Middle frontal gyrus (tissue), 1 donor: ENCODE measurements around the gene SLC31A2.
"Not testable (repeated sequence)": the region's sequence is repeated elsewhere in the genome, so short reads cannot be mapped to it uniquely, and the experiment has no call there.

Experiments used
- DNase-seq: peaks from one replicate; pipeline ENCODE4 v3.0.0-alpha.2; 2015; ENCODE audit warnings: low spot score; ENCODE audit errors: extremely low spot score

Gene SLC31A2, protein sequence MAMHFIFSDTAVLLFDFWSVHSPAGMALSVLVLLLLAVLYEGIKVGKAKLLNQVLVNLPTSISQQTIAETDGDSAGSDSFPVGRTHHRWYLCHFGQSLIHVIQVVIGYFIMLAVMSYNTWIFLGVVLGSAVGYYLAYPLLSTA

DNA sequence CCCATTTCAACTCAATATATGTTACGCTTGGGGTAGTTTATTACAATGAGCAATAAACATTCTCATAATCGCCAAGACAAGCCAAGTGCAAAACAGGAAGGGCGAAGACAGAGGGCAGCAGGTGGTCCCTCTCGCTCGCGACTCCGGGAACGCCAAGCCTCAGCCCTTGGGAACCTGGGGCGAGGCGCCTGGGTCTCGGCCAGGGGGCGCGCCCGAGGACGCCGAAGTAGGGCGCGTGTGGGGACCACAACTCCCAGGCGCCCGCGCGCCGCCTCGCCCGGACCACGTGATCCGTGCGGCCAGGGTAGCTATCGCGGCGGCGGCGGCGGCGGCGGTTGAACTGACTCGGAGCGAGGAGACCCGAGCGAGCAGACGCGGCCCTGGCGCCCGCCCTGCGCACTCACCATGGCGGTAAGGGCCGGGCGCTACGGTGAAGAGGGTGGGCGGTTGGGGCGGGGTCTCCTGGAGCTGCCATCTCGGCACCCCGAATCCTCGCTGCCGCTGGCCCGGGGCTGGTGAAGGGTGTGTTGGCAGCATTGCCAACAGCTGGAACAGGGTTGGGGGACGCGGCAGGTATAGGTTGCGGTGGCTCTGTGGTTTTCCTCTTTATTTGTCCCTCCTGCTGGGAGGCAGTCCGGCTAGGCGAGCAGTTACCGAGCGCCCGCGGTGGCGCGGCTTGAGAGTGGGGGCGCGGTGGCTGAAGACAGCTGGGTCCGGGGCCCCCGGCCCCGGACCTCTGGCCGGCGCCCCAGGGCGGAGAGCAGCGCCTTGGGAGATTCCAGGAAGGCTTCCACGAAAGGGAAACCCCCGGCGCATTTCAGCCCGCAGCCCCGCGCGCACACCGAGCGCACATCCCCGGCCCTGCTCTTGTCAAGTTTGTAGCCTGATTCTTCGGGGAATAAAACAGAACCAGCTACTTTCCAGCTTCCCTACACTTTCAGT, at the start of gene SLC31A2:
SLC31A2 (plus strand) TSS at position 338 of the 942 bp plus-strand sequence; CDS start at position 406, 68 bp downstream.
- peak; percentile 87 for DNase-seq

DNA sequence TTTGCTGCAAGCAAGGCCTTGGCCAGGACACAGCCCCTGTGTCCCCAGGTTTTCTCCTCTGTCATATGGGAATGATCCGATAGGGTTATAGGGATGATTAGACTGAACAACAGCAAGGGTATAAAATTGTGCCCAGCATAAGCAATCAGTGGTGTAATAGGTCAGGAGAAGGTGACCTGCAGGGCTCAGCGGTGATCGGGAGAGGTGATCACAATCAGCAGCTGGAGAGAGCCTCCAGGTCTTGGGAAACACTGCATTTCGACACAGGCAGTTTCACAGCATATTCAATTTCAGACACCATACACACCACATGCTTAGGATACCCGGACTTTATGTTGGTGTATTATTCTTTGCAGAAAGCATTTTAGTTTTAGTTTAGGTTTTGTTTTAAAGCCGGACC, 45.5 kb upstream of the SLC31A2 start:
- DNase-seq = not testable (repeated sequence)

DNA sequence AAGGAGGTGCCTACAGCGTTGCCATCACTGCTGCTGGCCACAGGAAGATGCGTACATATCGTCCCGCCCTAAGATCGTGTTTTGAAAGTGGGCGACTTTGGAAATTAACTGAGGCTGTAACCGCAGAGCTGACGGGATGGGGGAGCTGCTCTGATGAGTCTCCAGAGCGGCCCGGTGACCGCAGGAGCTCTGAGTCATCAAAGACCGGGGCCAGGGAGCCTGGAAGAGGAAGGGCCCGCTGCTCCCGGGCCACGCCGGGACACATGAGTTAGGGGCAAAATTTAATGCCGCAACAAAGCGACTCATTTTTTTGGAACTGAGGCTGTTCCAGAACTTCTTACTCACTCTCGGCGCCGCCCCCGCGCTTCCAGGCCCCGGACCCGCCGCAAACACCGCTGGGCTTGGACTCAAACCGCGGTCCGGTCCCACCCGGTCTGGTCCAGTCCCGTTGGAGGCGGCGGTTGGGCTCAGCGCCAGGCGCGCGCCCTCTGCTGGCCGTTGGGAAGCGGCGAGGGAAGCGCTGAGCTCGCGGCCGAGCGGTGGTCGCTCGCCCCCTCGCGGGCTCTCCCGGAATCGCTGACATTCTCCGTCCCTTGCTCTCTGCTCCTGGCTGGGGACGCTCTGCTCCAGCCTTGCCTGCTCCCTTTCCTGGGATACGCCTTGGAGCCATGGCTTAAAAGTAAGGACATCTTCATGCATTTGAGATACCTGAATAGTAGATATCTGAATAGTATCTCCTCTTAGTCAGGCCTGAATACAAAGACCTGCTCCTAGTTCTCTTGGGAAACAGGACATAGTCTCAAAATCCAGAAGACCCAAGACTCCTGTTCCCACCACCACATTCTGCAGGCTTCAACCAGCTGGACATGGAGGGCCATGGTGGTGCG, 39.5 kb upstream of the SLC31A2 start:
- not testable (repeated sequence) for DNase-seq

DNA sequence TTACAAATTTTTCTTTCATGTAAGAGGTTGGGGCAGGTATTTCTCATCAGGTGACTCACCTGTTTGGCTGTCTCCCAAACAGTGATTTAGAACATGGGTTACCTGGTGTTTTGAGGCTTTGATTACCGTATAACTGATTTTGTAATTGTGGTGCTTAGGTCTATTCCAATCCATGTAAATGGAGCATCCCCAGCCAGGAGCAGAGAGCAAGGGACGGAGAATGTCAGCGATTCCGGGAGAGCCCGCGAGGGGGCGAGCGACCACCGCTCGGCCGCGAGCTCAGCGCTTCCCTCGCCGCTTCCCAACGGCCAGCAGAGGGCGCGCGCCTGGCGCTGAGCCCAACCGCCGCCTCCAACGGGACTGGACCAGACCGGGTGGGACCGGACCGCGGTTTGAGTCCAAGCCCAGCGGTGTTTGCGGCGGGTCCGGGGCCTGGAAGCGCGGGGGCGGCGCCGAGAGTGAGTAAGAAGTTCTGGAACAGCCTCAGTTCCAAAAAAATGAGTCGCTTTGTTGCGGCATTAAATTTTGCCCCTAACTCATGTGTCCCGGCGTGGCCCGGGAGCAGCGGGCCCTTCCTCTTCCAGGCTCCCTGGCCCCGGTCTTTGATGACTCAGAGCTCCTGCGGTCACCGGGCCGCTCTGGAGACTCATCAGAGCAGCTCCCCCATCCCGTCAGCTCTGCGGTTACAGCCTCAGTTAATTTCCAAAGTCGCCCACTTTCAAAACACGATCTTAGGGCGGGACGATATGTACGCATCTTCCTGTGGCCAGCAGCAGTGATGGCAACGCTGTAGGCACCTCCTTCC, 37.9 kb upstream of the SLC31A2 start:
- DNase-seq = not testable (repeated sequence)

DNA sequence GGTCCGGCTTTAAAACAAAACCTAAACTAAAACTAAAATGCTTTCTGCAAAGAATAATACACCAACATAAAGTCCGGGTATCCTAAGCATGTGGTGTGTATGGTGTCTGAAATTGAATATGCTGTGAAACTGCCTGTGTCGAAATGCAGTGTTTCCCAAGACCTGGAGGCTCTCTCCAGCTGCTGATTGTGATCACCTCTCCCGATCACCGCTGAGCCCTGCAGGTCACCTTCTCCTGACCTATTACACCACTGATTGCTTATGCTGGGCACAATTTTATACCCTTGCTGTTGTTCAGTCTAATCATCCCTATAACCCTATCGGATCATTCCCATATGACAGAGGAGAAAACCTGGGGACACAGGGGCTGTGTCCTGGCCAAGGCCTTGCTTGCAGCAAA, 32.0 kb upstream of the SLC31A2 start:
- DNase-seq = not testable (repeated sequence)

DNA sequence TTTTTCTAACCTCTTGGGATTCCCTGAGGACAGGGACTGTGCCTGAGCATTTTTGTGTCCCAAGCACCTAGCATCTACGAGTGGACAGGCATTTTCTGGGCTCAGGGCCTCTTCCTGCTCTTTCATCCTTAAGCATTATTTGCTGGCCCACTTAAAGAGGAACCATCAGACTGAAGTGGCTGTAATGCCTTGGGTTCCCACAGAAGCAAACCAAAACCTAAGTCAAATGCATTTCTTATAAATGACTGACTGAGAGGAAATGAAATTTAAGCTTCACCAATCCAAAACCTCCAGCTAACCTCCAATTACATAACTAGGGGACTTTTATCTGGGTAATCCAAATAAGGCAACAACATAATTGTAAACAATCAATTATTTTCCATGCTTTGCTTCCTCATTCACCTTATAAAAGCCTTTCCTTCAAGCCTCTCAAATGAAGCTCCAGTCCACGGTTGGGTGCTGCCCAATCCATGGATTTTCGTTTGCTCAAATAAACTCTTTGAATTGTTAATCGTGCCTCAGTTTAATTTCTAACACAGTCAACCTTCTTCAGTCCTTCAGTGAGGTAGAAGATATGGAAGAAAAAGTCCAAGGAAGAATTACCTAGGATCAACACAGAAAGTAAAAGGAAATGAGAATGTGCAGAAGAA, 25.3 kb upstream of the SLC31A2 start:
- no peak for DNase-seq

DNA sequence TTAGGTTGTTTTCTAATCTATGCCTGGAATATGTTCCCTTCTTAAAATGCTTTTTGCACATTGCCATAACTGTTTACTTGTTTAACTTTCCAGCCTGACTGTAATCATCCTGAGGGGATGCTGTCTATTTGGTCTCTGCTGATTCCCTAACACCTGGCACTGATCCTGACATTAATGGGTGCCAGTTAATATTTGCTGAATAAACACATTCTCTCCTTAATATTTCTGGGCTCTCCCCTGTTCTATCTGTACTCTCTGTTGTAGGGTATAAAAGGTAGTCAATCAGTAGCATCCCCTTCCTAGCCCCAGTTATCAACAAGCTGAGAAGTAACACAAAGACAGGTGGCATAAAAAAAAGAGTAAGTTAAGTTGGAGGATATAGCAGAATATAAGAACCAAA, 21.3 kb upstream of the SLC31A2 start:
- DNase-seq = no peak

DNA sequence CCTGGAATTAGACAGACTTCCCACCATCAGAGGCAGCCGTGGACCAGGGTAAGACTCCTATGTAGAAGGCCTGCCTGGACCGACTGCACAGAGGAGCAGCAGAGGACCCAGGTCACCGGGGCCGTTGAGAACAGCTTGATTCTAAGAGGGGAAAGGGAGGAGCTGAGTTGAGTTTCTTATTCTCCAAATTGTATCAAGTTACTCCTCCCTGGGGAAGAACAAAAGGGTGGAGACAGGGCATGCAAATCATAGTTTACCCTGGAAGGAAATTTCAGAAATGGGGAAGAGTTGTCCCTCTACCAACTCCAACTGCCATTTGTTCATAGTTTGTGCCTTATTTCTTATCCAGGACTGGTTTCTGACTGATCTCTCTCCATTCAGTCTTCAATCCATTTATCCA, 20.9 kb upstream of the SLC31A2 start:
- no peak for DNase-seq

DNA sequence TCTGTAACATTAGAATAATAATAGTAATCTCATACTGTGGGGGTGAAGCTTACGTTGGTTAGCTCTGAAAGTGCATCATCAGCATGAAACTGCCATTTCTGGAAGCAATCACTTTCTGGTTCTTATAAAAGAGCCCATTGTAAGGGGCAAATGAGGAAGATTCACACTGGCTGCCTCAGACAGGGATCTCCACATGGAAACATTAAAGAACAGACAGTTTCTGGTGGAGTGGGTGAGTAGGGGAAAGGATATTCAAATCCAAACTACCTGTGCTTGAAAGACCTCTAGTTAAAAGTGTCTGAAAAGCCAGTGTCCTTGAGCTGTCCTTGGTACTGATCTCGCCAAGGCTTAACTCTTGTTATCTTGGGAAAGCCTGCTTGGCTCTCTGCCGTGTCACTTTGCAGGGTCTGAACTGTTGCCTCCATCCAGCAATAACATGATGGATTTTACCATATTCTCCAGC, 19.1 kb upstream of the SLC31A2 start:
- DNase-seq = no peak

DNA sequence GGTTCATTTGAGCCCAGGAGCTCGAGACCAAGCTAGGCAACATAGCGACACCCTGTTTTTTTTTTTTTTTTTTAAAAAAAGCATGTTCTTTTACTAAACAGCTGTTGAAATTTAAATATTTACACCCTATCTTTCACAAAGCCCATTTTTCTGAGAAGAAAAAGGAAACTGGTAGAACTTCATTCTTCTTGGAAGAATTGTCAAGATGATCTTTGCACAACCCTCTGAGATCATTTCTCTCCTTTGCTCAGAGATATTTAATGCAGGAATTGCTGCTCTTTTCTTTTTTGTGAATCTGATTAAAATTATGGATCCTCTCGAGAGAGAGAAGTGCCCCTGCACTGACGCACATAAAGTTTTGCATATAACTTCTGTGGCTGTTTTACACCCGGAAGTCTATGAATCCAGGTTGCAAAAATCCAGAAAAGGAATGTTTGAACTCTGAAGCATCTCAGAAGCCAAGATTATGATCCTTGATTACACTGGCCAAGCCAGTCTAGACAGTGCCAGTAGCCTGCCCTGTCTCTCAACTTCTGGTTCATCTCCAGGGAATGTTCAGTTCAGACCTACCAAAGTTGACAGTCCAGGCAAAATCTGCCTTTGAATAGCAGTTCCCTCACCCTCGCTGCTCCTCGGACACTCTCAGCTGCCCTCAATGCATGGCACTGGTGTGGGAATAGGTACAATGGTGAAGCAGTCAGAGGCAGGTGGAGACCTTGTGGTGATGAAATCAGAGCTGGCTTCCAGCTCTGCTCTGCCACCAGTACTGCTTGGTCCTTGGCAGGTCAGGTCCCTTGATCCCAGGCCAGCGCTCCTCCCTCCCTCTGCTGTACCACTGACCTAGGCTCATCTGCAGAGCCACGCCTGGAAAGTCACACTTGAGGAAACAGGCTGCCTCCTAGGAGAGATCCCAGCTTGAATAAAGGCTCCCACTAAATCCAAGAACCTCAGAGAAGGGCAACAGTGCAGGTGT, 13.3 kb upstream of the SLC31A2 start:
- DNase-seq = no peak

DNA sequence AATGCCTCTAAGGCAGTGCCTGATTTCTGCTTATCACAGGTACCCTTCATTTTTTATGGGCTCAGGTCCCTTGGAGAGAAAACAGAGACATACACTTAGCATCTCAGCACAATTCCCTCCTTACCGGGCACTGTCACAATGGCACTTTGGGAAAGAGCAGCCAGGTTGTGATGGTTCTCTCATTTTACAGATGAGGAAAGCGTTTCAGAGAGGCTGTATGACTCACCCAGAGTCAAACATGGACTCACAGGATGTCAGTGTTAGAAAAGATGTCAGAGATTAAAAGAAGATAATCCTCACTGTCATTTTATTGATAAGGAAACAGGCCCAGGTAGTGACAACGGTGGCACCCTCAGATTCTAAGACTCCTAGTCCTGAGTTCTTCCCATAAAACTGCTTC, 12.0 kb upstream of the SLC31A2 start:
- DNase-seq = no peak

DNA sequence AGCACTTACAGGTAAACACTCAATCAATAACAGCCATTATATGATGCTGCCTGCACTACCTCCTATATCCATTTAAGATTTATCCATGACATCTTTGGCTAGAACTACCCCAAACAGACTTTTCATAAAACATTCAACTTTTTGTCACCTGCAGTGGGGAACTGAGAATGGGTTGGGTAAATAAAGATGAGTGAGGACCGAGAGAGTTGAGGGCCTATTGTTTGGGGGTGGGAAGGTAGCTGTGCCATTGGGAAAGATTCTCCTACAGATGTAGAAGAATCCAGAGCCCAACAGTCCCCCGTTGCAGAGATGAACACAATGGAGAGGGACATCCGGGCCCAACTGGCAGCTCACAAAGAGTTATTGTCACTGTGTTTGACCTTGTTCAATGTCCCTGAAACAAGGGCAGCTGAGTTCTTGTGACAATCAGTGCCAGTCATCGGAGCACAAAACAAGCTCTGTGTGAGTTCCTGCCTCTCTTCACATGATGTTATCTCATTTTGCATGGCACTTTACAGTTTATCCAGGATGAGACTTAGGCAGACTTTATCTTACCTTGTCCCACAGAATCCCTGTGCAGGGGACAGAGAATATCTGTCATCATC, 11.5 kb upstream of the SLC31A2 start:
- DNase-seq = peak; percentile 76

DNA sequence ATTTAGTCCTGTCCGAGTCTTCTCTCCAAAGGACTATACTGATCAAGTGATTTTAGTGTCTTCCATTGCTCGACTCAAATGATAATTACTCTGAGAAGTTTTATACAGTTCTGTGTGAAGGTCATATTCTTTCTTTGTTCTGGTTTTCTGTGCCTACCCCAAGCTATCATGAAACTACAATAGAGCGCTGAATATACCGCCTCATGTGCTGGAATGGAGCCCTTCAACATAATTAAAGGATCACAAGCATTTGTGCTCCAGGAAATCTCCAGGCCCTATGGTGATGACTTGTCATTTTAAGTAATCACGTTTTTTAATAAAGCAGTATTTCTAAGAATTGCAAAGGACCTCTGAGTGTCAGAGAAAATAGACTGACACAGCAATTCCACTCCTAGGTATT, 10.9 kb upstream of the SLC31A2 start:
- DNase-seq = no peak

DNA sequence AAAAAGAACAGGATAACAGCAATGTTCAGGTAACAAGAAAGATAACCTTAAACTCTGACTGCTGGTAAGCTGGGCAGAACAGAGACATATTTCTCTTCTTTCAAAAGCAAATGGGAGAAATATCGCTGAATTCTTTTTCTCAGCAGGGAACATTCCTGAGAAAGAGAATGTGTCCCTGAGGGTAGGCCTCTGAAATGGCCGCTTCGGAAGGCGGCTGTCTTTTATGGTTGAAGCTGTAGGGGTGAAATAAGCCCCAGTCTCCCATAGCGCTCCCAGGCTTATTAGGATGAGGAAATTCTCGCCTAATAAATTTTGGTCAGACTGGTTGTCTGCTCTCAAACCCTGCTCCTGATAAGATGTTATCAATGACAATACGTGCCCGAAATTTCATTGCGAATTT, 9.9 kb upstream of the SLC31A2 start:
- not testable (repeated sequence) for DNase-seq

DNA sequence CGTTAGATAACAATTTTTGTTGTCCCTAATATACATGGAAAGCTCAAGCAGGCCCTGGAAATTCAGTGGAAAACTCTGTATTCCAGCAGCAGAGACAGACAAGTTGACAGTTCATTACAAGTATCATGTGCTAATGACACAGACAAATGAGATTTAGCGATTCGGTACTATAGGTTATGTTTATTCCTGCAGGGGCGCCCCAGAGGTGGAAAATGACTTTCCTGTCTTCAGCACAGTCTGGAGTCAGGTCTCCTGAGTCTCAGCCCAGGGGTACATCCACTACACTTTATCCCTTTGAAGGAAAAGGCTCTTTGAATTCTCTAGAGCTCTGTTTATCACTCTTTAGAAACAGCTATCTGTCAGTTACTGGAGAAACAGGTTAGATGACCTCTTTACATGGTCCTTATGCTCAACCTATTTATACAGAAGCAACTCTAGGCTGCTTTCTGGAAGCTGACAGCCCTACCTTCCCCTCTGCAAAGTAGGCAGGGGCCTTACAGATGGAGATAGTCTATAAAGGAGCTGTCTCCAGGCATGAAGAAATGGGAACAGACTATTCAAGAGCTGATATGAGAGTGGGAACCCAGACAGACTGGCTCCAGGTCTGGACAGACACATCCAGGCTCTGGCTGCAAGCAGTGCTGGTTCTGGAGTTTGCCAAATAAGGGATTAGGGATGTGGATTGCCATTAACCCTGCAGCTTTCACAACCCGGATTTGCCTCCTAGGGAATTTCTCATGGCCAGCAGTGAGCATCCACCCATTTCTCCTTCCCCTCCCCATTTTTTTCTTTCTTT, 7.2 kb upstream of the SLC31A2 start:
- DNase-seq = no peak

DNA sequence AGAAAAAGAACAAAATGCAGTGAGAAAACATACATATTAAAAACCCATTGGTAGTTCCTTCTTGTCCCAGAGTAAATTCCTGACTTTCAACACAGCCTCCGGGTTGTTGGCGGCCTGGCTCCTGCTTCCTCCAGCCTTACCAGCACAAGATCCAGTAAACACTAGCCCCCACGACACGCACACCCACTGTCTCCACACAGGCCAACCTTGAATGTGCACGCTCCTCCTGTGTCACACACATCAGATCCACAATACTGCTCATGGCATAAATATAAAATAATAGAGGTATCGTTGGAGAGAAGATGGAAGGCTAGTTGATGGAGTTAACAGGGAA, 2.5 kb upstream of the SLC31A2 start:
- no peak for DNase-seq

DNA sequence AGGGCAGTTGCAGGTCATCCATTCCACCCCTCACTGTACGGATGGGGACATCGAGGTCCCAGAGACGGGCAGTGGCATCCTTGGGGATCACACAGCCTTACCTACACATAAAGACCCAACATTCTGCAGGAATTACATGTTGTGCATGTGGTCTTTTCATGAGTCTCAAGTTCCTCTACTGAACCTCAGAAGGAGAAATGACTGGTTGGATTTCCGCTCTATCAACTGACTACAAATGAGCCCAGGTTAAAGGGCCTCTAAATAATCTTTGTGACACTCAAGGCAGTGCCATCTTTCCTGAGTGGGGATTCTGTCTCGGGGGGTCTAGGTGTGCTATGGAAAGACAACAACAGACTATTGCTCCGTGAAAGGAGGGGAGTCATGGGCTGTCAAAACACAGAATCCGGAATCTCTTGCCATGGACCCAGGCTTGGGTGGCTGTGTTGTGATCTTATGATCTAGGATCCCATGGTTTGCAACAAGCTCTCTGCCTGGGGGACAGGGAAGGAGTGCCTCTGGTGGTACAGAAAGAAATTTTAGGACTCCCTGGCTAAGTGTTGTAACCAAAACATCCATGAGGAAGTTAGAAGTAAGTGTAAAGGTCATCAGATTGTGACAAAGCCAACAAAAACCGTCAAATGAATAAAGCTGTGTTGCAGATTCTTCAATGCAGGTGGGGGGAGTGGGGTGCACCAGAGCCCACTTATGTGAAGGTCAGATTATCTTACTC, 1.9 kb upstream of the SLC31A2 start:
- no peak for DNase-seq
